GM10266 (cell line): ENCODE measurements around the gene FBXW12.

Experiments
- DNase-seq: peaks from one replicate; pipeline ENCODE4 v3.0.0; 2012; ENCODE audit errors: extremely low spot score
- TF ChIP-seq, protein P1 (sequence below): IDR thresholded peaks from 2 replicates; pipeline ENCODE4 v1.5.1; 2012; ENCODE audit warnings: mild to moderate bottlenecking, low read depth; ENCODE audit not compliant: control insufficient read depth, insufficient read depth; ENCODE audit errors: missing control alignments

Gene FBXW12

DNA sequence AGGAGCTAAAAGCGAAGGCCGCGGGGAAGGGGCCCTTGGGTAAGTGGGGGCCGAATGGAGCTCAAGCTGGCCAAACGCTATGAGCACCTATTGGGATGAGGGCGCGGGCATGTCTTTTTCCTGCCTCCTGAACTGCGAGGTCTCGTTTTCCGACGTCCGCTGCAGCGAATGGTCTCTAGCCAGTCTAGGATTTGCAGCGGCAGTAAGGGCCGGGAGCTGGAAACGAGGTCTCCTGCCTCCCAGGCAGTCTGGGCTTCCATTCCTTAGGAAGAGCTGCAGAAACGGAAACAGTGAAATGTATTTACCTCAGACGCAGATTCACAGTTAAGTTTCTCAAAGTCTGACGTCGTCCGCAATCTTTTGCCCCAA is 68.6 kb downstream of the FBXW12 start:
- no peak for DNase-seq
- TF ChIP-seq, protein P1, sequence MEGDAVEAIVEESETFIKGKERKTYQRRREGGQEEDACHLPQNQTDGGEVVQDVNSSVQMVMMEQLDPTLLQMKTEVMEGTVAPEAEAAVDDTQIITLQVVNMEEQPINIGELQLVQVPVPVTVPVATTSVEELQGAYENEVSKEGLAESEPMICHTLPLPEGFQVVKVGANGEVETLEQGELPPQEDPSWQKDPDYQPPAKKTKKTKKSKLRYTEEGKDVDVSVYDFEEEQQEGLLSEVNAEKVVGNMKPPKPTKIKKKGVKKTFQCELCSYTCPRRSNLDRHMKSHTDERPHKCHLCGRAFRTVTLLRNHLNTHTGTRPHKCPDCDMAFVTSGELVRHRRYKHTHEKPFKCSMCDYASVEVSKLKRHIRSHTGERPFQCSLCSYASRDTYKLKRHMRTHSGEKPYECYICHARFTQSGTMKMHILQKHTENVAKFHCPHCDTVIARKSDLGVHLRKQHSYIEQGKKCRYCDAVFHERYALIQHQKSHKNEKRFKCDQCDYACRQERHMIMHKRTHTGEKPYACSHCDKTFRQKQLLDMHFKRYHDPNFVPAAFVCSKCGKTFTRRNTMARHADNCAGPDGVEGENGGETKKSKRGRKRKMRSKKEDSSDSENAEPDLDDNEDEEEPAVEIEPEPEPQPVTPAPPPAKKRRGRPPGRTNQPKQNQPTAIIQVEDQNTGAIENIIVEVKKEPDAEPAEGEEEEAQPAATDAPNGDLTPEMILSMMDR = no peak

DNA sequence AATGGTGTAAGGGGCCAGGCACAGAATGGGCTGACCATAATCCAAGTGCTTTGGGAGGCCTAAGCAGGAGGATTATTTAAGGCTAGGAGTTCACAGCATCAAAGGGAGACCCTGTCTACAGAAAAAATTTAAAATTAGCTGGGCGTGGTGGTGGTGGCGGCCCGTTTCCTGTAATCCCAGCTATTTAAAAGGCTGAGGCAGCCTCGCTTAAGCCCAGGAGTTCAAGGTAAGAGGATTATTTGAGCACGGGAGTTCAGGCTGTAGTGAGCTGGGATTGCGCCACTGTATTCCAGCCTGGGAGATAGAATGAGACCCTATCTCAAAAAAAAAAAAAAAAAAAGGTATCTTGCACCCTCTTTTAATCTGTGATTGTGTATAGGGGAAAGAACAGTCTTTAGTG is 69.9 kb downstream of the FBXW12 start:
- TF ChIP-seq, protein P1 = no peak
- DNase-seq = no peak
